ENCODE measurements around the gene CCDC152. TPM values are rescaled to one million over a fixed set of nuclear protein-coding genes. Genes with fewer than 3 reads are reported as not detected.

The CCDC152 gene
- polyA plus RNA-seq, 1 donor (not counting 4 experiments of a cell fraction or from before 2014, with no cell fraction given), result 0.71 TPM

GRCh38 chr5:42799241-42799608, 42.6 kb downstream of the CCDC152 start:
- no peak overlapping the region for H3K4me2 ChIP-seq (ENCODE audit: control insufficient read depth, extremely low read depth, insufficient read depth, low read depth, low read length)
- no peaks in the 10 kb centered on the region for H3K36me3 ChIP-seq (ENCODE audit: control insufficient read depth in 2 of 2, extremely low read depth in 1 of 2, insufficient read depth in 2 of 2, low read length in 2 of 2)
- no peaks in the 10 kb centered on the region for H3K9me1 ChIP-seq (ENCODE audit: control insufficient read depth, extremely low read depth, insufficient read depth, low read length)
- no peak overlapping the region for H3K27ac ChIP-seq (ENCODE audit: control insufficient read depth, insufficient read depth, low read length)
- TF ChIP-seq CTCF (optimal IDR thresholded peaks at IDR 0.05 in 1 of 3, IDR thresholded peaks at IDR 0.05 in 1 of 3, conservative IDR thresholded peaks at IDR 0.05 in 1 of 3; ENCODE audit: extremely low read depth in 1 of 3, insufficient read depth in 2 of 3, low read length in 3 of 3) (no peak), EZH2 (IDR thresholded peaks at IDR 0.05; ENCODE audit: low read length) (no peak)
- no peak overlapping the region for H3K4me3 ChIP-seq (ENCODE audit: control insufficient read depth in 2 of 3, extremely low read depth in 1 of 3, insufficient read depth in 2 of 3, low read depth in 1 of 3, low read length in 3 of 3)
- H2AFZ ChIP-seq (ENCODE audit: control insufficient read depth, low read length), result no peak overlapping the region
- FAIRE-seq, result no peak
- H3K9me3 ChIP-seq (ENCODE audit: control insufficient read depth, low read depth, low read length), result no peaks in the 10 kb centered on the region
- H3K9ac ChIP-seq (ENCODE audit: control insufficient read depth, extremely low read depth, insufficient read depth, low read length), result no peak overlapping the region
- no peak for DNase-seq (ENCODE audit: low read depth, low spot score)
- no peaks in the 10 kb centered on the region for H4K20me1 ChIP-seq (ENCODE audit: control insufficient read depth, extremely low read depth, insufficient read depth, low read length)
- dilution Hi-C loops (cut with MboI; ENCODE audit: extremely low pct_ligation_motif_present, low sequenced_read_pairs), result no loop called here
- H3K79me2 ChIP-seq (ENCODE audit: control insufficient read depth, insufficient read depth, low read length), result no peaks in the 10 kb centered on the region
- H3K4me1 ChIP-seq (ENCODE audit: control insufficient read depth, extremely low read depth, insufficient read depth, low read length), result no peaks in the 10 kb centered on the region
- H3K27me3 ChIP-seq (ENCODE audit: control insufficient read depth, extremely low read depth, insufficient read depth, low read length), result no peaks in the 10 kb centered on the region

- Histone ChIP-seq H3K79me2 (ENCODE audit: control insufficient read depth, insufficient read depth, low read length) (no peaks in the 10 kb centered on the region), H3K4me1 (ENCODE audit: control insufficient read depth, extremely low read depth, insufficient read depth, low read length) (no peaks in the 10 kb centered on the region), H2AFZ (ENCODE audit: control insufficient read depth, low read length) (no peak overlapping the region), H3K27ac (ENCODE audit: control insufficient read depth, insufficient read depth, low read length) (no peak overlapping the region), H3K36me3 (ENCODE audit: control insufficient read depth in 2 of 2, extremely low read depth in 1 of 2, insufficient read depth in 2 of 2, low read length in 2 of 2) (no peaks in the 10 kb centered on the region), H3K9me1 (ENCODE audit: control insufficient read depth, extremely low read depth, insufficient read depth, low read length) (no peaks in the 10 kb centered on the region), H4K20me1 (ENCODE audit: control insufficient read depth, extremely low read depth, insufficient read depth, low read length) (no peaks in the 10 kb centered on the region), H3K4me3 (ENCODE audit: control insufficient read depth in 2 of 3, extremely low read depth in 1 of 3, insufficient read depth in 2 of 3, low read depth in 1 of 3, low read length in 3 of 3) (no peak overlapping the region), H3K27me3 (ENCODE audit: control insufficient read depth, extremely low read depth, insufficient read depth, low read length) (no peaks in the 10 kb centered on the region), H3K9me3 (ENCODE audit: control insufficient read depth, low read depth, low read length) (no peaks in the 10 kb centered on the region), H3K9ac (ENCODE audit: control insufficient read depth, extremely low read depth, insufficient read depth, low read length) (no peak overlapping the region), H3K4me2 (ENCODE audit: control insufficient read depth, extremely low read depth, insufficient read depth, low read depth, low read length) (no peak overlapping the region)
- DNase-seq (ENCODE audit: low read depth, low spot score) (no peak), FAIRE-seq (no peak)
- TF ChIP-seq EZH2 (IDR thresholded peaks at IDR 0.05; ENCODE audit: low read length), result no peak
- TF ChIP-seq CTCF (optimal IDR thresholded peaks at IDR 0.05 in 1 of 3, IDR thresholded peaks at IDR 0.05 in 1 of 3, conservative IDR thresholded peaks at IDR 0.05 in 1 of 3; ENCODE audit: extremely low read depth in 1 of 3, insufficient read depth in 2 of 3, low read length in 3 of 3), result no peak
- dilution Hi-C loops (cut with MboI; ENCODE audit: extremely low pct_ligation_motif_present, low sequenced_read_pairs), result no loop called here
Observed at GRCh38 chr5:42799668-42800114, 43.1 kb downstream of the CCDC152 start.
